ENCODE measurements around the gene TSR3.

The TSR3 gene

DNA sequence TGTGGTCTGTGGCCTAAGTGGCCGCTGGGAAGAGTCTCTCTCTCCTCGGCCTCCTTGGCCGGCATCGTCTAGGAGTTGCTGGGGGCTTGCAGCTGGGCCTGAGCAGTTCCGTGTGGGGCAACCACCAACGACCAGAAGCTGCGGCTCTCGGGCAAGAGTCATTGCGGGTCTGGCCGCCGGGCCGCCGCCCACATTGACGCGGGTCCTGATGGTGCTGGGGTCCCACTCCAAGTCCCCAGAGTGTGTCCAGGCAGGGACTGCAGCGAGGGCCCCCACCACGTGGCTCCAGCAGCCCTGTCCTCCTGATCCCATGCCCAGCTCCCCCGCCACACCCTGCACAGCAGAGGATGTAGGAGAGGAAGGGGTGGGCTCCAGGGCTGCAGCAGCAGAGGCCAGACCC is 31.9 kb upstream of the TSR3 start:
- no peak overlapping the region for H3K4me3 ChIP-seq (ENCODE audit: low read depth, low read length)
- no peak for TF ChIP-seq CTCF (IDR thresholded peaks at IDR 0.05; ENCODE audit: borderline replicate concordance, insufficient read depth, low read depth, low read length)

GRCh38 chr16:1381612-1382406 is 30.1 kb upstream of the TSR3 start:
- TF ChIP-seq CTCF (IDR thresholded peaks at IDR 0.05; ENCODE audit: borderline replicate concordance, insufficient read depth, low read depth, low read length) = no peak
- no peak overlapping the region for H3K4me3 ChIP-seq (ENCODE audit: low read depth, low read length)

GRCh38 chr16:1380195-1380594 is 28.5 kb upstream of the TSR3 start:
- no peak overlapping the region for H3K4me3 ChIP-seq (ENCODE audit: low read depth, low read length)
- no peak for TF ChIP-seq CTCF (IDR thresholded peaks at IDR 0.05; ENCODE audit: borderline replicate concordance, insufficient read depth, low read depth, low read length)

DNA sequence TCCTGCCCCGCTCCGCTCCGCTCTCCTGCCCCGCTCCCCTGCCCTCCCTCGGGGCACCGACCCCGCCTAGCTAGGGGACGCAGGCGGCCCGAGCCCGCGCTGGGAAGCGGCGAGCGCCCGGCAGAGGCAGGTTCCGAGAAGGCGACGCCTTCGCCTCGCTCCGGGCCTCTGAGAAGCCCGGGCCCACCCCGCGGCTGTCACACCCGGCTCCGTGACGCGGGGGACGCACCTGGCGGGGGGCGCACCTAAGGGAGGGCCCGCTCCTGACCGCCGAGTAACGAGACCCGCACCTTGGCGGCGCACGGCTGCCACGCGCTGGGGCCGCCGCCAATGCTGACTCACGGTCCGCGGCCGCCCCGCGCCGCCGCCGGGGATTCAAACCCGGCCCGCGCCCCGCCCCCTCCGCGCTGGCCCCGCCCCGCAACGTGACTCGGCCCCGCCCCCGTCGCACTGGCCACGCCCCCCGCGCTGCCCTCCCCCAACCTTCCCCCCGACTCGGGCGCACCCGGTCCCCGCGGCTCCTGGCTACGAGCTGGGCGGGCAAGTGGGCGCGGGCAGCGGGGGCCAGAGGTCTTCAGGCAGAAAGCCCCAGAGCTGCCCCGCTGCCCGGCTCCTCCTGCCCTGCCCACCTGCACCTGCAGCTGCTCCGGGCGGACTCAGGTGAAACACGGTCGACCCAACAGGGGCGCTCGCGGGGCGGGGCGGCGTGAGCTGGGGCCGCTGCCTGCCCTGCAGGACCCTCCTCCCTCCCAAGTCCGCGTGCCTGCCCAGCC is 27.8 kb upstream of the TSR3 start:
- H3K4me3 ChIP-seq (ENCODE audit: low read depth, low read length) = peak overlapping the region; percentile 62
- 0 out of 2 replicates have a peak, but pooled peaks have one; percentile 7 for TF ChIP-seq CTCF (IDR thresholded peaks at IDR 0.05; ENCODE audit: borderline replicate concordance, insufficient read depth, low read depth, low read length)

DNA sequence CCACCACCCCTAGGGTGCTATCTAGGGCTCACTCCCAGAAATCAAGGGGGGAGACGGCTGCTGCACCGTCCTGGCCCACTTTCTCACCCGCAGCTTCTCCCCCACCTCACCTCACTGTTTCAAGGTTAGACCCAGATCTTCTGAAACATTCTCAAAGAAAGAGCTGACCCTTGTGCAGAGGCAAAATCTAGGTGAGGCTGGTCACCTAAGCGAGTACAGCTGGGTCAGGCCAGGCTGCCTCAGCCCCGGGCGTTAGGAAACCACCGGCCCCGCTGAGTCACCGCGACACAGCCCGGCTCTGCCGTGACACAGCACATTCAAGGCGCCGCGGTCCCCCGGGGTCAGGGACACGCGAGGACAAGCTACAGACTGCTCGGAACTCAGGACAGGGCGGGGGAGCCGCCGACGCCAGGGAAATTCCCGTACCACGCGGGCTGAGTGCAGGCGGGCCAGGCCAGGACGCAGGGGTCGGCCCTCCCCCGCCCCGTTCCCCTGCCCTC is 27.2 kb upstream of the TSR3 start:
- TF ChIP-seq CTCF (IDR thresholded peaks at IDR 0.05; ENCODE audit: borderline replicate concordance, insufficient read depth, low read depth, low read length) = no peak
- H3K4me3 ChIP-seq (ENCODE audit: low read depth, low read length) = peak overlapping the region; percentile 62

- TF ChIP-seq CTCF (IDR thresholded peaks at IDR 0.05; ENCODE audit: borderline replicate concordance, insufficient read depth, low read depth, low read length) = no peak
- H3K4me3 ChIP-seq (ENCODE audit: low read depth, low read length) = peak overlapping the region; percentile 62
These were observed 26.6 kb upstream of the TSR3 start for GRCh38 chr16:1378087-1378803.
